ENCODE data around the gene GOLGA6C. TPM values are rescaled to one million over a fixed set of nuclear protein-coding genes. Genes with fewer than 3 reads are reported as not detected.
"Not testable (repeated sequence)": the region's sequence is repeated elsewhere in the genome, so short reads cannot be mapped to it uniquely, and the experiment has no call there.

The GOLGA6C gene
- total RNA-seq, 1 donor from 2014 or later = not detected

DNA sequence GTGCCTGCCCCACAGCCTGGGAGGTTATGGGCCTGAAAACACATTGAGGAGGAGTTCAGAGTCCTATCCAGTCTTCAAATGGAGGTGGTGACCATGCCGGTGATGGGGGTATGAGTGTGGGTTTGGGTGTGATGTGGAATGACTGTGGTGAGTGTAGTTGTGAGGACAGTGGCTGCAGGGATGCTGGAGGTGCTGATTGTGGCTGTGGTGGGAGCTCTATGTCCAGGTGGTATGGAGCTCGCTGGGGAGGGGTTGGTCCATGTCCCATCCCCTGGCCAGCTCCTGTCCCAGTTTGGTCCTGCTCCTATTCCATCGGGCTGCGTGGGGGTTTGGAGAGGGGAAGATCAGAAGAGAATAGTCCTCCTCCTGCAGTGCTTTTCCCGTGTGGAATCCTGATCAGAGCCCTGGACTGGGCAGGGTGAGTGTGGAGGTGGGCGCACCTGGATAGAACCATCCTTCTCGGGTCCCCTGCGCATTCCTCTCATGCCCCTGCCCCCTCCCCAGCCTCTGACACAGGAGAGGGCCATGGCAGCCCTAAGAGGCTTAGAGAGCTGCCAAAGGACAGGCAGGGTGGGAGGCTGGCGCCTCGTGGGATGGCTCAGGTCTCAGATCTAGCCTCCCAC, 23.0 kb upstream of the GOLGA6C start:
- Histone ChIP-seq H3K27me3 (ENCODE audit: low read depth) (peaks cover 28% of the 10 kb centered on the region), H3K4me3 (no peak overlapping the region), H3K27ac (no peak overlapping the region), H3K36me3 (no peaks in the 10 kb centered on the region), H3K4me1 (no peaks in the 10 kb centered on the region), H3K9me3 (no peaks in the 10 kb centered on the region)
- TF ChIP-seq, protein P1, sequence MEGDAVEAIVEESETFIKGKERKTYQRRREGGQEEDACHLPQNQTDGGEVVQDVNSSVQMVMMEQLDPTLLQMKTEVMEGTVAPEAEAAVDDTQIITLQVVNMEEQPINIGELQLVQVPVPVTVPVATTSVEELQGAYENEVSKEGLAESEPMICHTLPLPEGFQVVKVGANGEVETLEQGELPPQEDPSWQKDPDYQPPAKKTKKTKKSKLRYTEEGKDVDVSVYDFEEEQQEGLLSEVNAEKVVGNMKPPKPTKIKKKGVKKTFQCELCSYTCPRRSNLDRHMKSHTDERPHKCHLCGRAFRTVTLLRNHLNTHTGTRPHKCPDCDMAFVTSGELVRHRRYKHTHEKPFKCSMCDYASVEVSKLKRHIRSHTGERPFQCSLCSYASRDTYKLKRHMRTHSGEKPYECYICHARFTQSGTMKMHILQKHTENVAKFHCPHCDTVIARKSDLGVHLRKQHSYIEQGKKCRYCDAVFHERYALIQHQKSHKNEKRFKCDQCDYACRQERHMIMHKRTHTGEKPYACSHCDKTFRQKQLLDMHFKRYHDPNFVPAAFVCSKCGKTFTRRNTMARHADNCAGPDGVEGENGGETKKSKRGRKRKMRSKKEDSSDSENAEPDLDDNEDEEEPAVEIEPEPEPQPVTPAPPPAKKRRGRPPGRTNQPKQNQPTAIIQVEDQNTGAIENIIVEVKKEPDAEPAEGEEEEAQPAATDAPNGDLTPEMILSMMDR (IDR thresholded peaks at IDR 0.05) = no peak
- DNase-seq (no peak), ATAC-seq (no peak)
- intact Hi-C loops (cut with DNase I) = no loop called here

DNA sequence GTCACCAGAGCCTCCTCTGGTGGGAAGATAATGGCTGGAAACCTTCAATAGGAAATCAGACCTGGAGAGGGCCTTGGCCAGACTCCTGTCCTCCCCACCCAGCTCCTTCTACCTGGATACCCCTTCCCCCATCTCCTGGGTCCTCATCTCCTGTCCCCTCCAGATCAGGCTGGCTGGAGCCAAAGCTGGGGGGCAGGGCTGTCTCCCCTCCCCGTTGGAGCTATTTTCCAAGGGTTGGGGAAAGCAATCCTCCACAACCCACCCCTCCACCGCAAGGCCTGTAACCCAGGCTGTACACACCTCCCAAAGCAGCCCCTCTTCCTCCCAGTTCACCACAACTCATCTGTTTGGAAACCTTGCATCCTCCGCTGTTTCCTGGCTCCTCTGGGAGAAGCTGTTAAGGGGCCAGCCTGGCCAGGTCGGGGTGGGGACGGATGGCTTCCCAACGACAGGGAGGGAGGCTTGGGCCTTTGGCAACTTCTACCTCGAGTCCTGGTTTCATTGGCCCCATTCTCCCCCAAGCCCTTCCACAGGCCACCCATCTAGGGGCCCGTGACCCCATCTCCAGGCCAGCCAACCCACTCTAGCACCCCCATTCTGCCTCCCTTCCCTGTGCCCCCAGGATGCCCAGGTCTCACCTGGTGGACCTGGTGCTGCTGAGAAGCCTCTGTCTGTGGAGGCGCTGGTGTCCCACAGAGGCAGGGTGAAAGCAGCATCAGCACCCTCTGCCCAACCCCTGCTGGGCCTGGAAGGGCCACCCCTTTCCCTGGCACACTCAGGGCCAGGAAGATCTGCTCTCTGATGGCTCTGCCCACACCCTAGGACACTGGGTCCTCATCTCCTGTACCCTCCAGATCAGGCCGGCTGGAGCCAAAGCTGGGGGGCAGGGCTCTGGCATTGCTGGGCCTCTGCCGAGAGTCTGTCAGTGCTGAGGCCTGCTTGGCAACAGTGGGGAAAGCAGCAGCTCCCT, 22.1 kb upstream of the GOLGA6C start:
- DNase-seq (no peak), ATAC-seq (no peak)
- H3K9me3 ChIP-seq = no peaks in the 10 kb centered on the region
- intact Hi-C loops (cut with DNase I) = no loop called here
- H3K27ac ChIP-seq = no peak overlapping the region
- peaks cover 28% of the 10 kb centered on the region for H3K27me3 ChIP-seq (ENCODE audit: low read depth)
- H3K36me3 ChIP-seq = no peaks in the 10 kb centered on the region
- H3K4me3 ChIP-seq = no peak overlapping the region
- no peaks in the 10 kb centered on the region for H3K4me1 ChIP-seq
- TF ChIP-seq, protein P1 (IDR thresholded peaks at IDR 0.05) = no peak

DNA sequence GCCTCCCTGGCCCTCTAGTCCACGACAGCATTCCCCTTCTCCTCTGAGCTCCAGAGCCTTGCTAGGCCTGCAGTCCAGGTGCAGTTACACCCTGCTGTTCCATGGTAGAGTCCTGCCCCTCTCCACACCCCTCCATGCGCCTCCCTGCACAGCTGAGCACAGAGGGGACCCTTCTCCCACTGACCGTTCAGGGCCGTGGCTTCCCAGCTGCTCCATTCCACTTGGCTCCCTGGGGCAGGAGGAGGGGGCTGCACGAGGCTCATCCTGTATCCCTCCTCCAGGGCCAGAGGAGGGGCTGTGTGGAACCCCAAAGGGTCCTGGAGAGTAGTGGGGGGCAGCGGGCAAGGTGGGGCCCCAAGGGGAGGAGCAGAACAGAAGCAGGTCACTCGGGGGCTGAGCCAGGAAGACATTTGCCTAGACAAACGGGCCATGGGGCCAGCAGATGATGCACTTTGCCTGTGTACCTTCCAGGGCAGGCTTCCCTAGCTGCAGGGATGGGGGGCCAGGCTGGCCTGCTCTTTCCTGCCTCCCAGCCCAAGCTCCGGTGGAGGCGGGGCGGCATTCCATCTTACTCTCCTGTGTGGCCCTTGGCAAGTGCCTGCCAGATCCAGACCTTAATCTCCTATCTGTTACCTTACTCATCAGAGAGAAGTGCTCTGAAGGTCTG, 20.7 kb upstream of the GOLGA6C start:
- Histone ChIP-seq H3K9me3 (no peaks in the 10 kb centered on the region), H3K4me3 (no peak overlapping the region), H3K4me1 (no peaks in the 10 kb centered on the region), H3K27ac (no peak overlapping the region), H3K27me3 (ENCODE audit: low read depth) (peaks cover 25% of the 10 kb centered on the region), H3K36me3 (no peaks in the 10 kb centered on the region)
- ATAC-seq (no peak), DNase-seq (no peak)
- intact Hi-C loops (cut with DNase I) = no loop called here
- TF ChIP-seq, protein P1 (IDR thresholded peaks at IDR 0.05) = no peak

DNA sequence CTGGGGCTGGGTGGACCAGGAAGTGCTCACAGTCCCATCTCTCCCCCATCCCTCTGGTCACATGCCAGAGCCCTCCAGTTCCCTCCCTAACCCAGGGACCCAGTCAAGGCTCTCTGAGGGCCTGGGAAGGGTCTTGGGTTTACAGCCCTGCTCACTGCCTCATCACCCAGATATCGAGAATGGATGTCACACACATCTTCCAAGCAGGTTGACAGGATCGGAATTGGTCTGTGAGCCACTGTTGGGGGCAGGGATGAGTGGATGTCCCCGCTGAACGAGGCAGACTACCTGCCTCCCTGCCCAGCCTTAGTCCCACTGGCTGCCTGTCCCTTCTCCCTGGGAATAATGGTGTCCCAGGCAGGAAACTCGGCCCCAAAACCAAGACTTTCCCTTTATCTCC, 20.0 kb upstream of the GOLGA6C start:
- Histone ChIP-seq H3K36me3 (no peaks in the 10 kb centered on the region), H3K4me1 (no peaks in the 10 kb centered on the region), H3K27ac (no peak overlapping the region), H3K4me3 (no peak overlapping the region), H3K27me3 (ENCODE audit: low read depth) (peaks cover 24% of the 10 kb centered on the region), H3K9me3 (no peaks in the 10 kb centered on the region)
- no peak for ATAC-seq
- TF ChIP-seq, protein P1 (IDR thresholded peaks at IDR 0.05) = no peak
- DNase-seq = no peak
- intact Hi-C loops (cut with DNase I) = no loop called here

DNA sequence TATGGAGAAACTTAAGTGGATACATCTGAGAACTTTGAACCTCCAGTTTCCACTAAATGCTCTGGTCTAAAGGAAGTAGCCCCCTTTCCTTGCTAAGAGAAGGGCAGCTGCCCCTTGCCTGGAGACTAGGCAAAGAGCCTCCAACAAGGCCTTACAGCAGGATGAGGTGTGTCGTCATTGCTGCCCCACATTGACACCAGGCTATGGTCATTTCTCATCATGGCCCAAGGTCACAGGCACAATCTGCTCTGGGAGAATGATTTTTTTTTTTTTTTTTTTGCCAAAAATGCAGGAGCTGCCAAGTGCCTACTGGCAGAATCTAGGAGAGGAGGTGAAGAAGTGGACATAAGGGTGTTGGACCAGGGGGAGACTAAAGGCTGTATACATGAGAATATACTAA, 12.4 kb upstream of the GOLGA6C start:
- DNase-seq; H3K4me3 ChIP-seq; H3K27ac ChIP-seq; H3K27me3 ChIP-seq (ENCODE audit: low read depth); H3K36me3 ChIP-seq; intact Hi-C loops (cut with DNase I); H3K4me1 ChIP-seq; ATAC-seq; H3K9me3 ChIP-seq: not testable (repeated sequence)

DNA sequence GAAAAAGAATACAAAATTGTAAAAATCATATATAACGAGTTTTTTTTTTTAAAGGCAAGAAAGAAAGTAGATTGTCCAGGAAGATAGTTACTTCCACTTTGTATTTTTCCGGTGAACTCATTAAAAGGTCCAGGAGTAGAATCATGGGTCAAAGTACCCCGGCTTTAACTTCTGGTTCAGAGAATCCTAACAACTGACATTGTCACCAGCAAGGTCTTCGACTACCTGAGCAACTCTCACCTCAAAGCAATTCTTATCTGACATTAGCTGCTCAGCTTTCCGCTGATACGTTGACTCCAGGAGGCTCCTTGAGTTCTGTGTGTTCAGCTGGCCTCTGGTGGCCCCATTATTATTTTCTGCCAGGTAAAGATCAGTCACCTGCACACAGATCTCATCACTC, 9.1 kb upstream of the GOLGA6C start:
- H3K9me3 ChIP-seq; H3K27me3 ChIP-seq (ENCODE audit: low read depth); H3K36me3 ChIP-seq; H3K4me1 ChIP-seq; DNase-seq; H3K27ac ChIP-seq; H3K4me3 ChIP-seq; intact Hi-C loops (cut with DNase I); ATAC-seq: not testable (repeated sequence)

Data from lower lobe of right lung (tissue), 2 donors.